A549 (cell line): ENCODE results near the gene TRIML1. TPM values are rescaled to one million over a fixed set of nuclear protein-coding genes. Genes with fewer than 3 reads are reported as not detected.

Source experiments
- ATAC-seq, 2 experiments: fragments of 200-7000 bp in 1 of 2; fragments of >200 bp in 1 of 2; cut with Nextera tagmentation in 1 of 2; cut with Tn5 transposase in 1 of 2; 3 replicates each; pipeline versions ENCODE4 v1.8.0 to v1.9.1; 2018 to 2020; ENCODE audit warnings: mild to moderate bottlenecking in 1 of 2, moderate library complexity in 1 of 2
- CTCF ChIA-PET: fragments of 300-600 bp; sonication (Branson Sonifier 250); formaldehyde crosslinking; extraction: SDS; loops from one replicate; lab custom pipeline; 2021; ENCODE audit warnings: antibody characterized with exemption, inconsistent platforms; lab: Yijun Ruan, JAX
- POLR2A ChIA-PET: fragments of 350-600 bp; formaldehyde crosslinking; extraction: SDS; loops from one replicate; lab custom pipeline; 2021; ENCODE audit warnings: antibody characterized with exemption, inconsistent platforms; lab: Yijun Ruan, JAX
- DNase-seq, 2 experiments: peaks; one replicate each; pipeline versions ENCODE4 v3.0.0 to v3.0.0-alpha.2; 2011 to 2016; ENCODE audit warnings: low read depth in 1 of 2, low spot score in 1 of 2
- FAIRE-seq: peaks from 2 replicates; lab custom pipeline; 2011; peaks lifted over from hg19 to GRCh38; lab: Jason Lieb, UNC
- H3K27ac ChIP-seq, 2 experiments: fragments of >200 bp; sonication (Bioruptor Twin); formaldehyde crosslinking; 3 replicates each; pipeline ENCODE4 v1.5.1; 2016 to 2017
- H3K4me1 ChIP-seq: fragments of >200 bp; sonication (Bioruptor Twin); formaldehyde crosslinking; 3 replicates; pipeline ENCODE4 v1.6.1; 2016
- H3K4me2 ChIP-seq: fragments of >200 bp; sonication (Bioruptor Twin); formaldehyde crosslinking; 3 replicates; pipeline ENCODE4 v1.6.1; 2016
- H3K4me3 ChIP-seq: fragments of >200 bp; sonication (Bioruptor Twin); formaldehyde crosslinking; 3 replicates; pipeline ENCODE4 v1.5.1; 2016
- H3K9me3 ChIP-seq: fragments of >200 bp; sonication (Bioruptor Twin); formaldehyde crosslinking; 3 replicates; pipeline ENCODE4 v1.6.1; 2016
- BHLHE40 ChIP-seq: IDR thresholded peaks from 2 replicates; pipeline ENCODE4 v1.6.1; 2012; ENCODE audit warnings: low read depth, low read length, inconsistent platforms
- CBX8 ChIP-seq: fragments of 200-600 bp; sonication (generic); IDR thresholded peaks from 2 replicates; pipeline ENCODE4 v1.6.1; 2016
- CEBPB ChIP-seq, 2 experiments: fragments of >200 bp in 1 of 2; sonication (Bioruptor Twin) in 1 of 2; formaldehyde crosslinking in 1 of 2; IDR thresholded peaks; 2 replicates each; pipeline ENCODE4 v1.6.1; 2012 to 2016
- EHF ChIP-seq: fragments of 250-450 bp; sonication (Bioruptor Pico); IDR thresholded peaks from 2 replicates; pipeline ENCODE4 v1.5.0; 2020; ENCODE audit warnings: mild to moderate bottlenecking
- EHMT2 ChIP-seq: fragments of 200-600 bp; sonication (generic); IDR thresholded peaks from 2 replicates; pipeline ENCODE4 v1.6.1; 2016; ENCODE audit warnings: antibody characterized with exemption, low read depth, mild to moderate bottlenecking, moderate library complexity
- EP300 ChIP-seq, 2 experiments: fragments of >200 bp; sonication (Bioruptor Twin); formaldehyde crosslinking; IDR thresholded peaks; 2 replicates in 1 of 2; 3 replicates in 1 of 2; pipeline ENCODE4 v1.6.1; 2016 to 2017
- GATA3 ChIP-seq: IDR thresholded peaks from 2 replicates; pipeline ENCODE4 v1.6.1; 2012; ENCODE audit warnings: borderline replicate concordance
- HOXB5 ChIP-seq: fragments of 250-450 bp; sonication (Bioruptor Pico); IDR thresholded peaks from 2 replicates; pipeline ENCODE4 v1.5.0; 2020; ENCODE audit warnings: mild to moderate bottlenecking, moderate library complexity
- JUN ChIP-seq, 2 experiments: fragments of >200 bp; sonication (Bioruptor Twin); formaldehyde crosslinking; IDR thresholded peaks; 2 replicates in 1 of 2; 3 replicates in 1 of 2; pipeline ENCODE4 v1.6.1; 2016 to 2017
- JUNB ChIP-seq: fragments of >200 bp; sonication (Bioruptor Twin); formaldehyde crosslinking; IDR thresholded peaks from 2 replicates; pipeline ENCODE4 v1.6.1; 2016
- KDM1A ChIP-seq: fragments of 200-600 bp; sonication (generic); IDR thresholded peaks from 2 replicates; pipeline ENCODE4 v1.6.1; 2016; ENCODE audit warnings: low read depth, mild to moderate bottlenecking
- MAZ ChIP-seq: fragments of 150-350 bp; IDR thresholded peaks from 2 replicates; pipeline ENCODE4 v1.6.1; 2014; ENCODE audit warnings: antibody characterized with exemption, low read depth, low read length, borderline replicate concordance
- MYC ChIP-seq: IDR thresholded peaks from 2 replicates; pipeline ENCODE4 v1.6.1; 2012; ENCODE audit warnings: mild to moderate bottlenecking, inconsistent platforms, low read length, improper control_type of control experiment, borderline replicate concordance
- NPAS2 ChIP-seq: fragments of 250-450 bp; sonication (Bioruptor Pico); IDR thresholded peaks from 2 replicates; pipeline ENCODE4 v1.8.0; 2022; ENCODE audit warnings: mild to moderate bottlenecking, moderate library complexity, borderline replicate concordance
- PHF8 ChIP-seq: fragments of 200-600 bp; sonication (generic); IDR thresholded peaks from 2 replicates; pipeline ENCODE4 v1.6.1; 2016; ENCODE audit warnings: low read depth, mild to moderate bottlenecking, antibody characterized with exemption, moderate library complexity, borderline replicate concordance
- RAD21 ChIP-seq, 2 experiments: fragments of >200 bp in 1 of 2; sonication (Bioruptor Twin) in 1 of 2; formaldehyde crosslinking in 1 of 2; IDR thresholded peaks in 1 of 2; conservative IDR thresholded peaks in 1 of 2; 2 replicates in 1 of 2; 3 replicates in 1 of 2; pipeline ENCODE4 v1.6.1; 2012 to 2018; ENCODE audit warnings: inconsistent platforms in 1 of 2
- RARB ChIP-seq: fragments of 250-450 bp; sonication (Bioruptor Pico); IDR thresholded peaks from 2 replicates; pipeline ENCODE4 v1.8.0; 2021; ENCODE audit warnings: mild to moderate bottlenecking, moderate library complexity
- RFX5 ChIP-seq: fragments of 450-650 bp; IDR thresholded peaks from 2 replicates; pipeline ENCODE4 v1.7.1; 2014; ENCODE audit warnings: antibody characterized with exemption, mild to moderate bottlenecking, moderate library complexity
- RNF2 ChIP-seq: fragments of 200-600 bp; sonication (generic); IDR thresholded peaks from 2 replicates; pipeline ENCODE4 v1.6.1; 2016; ENCODE audit warnings: low read depth, mild to moderate bottlenecking, antibody characterized with exemption, moderate library complexity, borderline replicate concordance
- TP53 ChIP-seq: fragments of 250-450 bp; sonication (Bioruptor Pico); IDR thresholded peaks from 2 replicates; pipeline ENCODE4 v1.5.0; 2021; ENCODE audit warnings: mild to moderate bottlenecking, moderate library complexity
- ZSCAN20 ChIP-seq: fragments of 250-450 bp; sonication (Bioruptor Pico); IDR thresholded peaks from 2 replicates; pipeline ENCODE4 v1.8.0; 2022; ENCODE audit warnings: mild to moderate bottlenecking, moderate library complexity
- WGBS: methylation state at CpG from one replicate; pipeline ENCODE4 v1.1.6; 2017; ENCODE audit errors: missing lambda C conversion rate; 5-methylcytosine and 5-hydroxymethylcytosine counted together
- polyA plus RNA-seq, 4 experiments: library from polyadenylated mRNA; depleted of rRNA in 3 of 4; stranded (reverse); fragments of >200 nt; fragmentation: RNase III in 1 of 4; extraction: RNeasy Plus Mini Kit Qiagen cat#74134 plus additional on column Dnase treatment in 1 of 4; gene quantifications; 2 replicates in 3 of 4; 3 replicates in 1 of 4; pipeline ENCODE4 v1.2.3, GENCODE V29; 2011 to 2017
- TF ChIP-seq, protein P1 (sequence below): IDR thresholded peaks from 2 replicates; pipeline ENCODE4 v1.6.1; 2012
- TF ChIP-seq, protein P2 (sequence below): IDR thresholded peaks from 2 replicates; pipeline ENCODE4 v1.6.1; 2012
- TF ChIP-seq, protein P3 (sequence below): fragments of 150-350 bp; IDR thresholded peaks from 2 replicates; pipeline ENCODE4 v1.6.1; 2014; ENCODE audit warnings: low read depth, mild to moderate bottlenecking, low read length
- TF ChIP-seq, protein P4 (sequence below): fragments of 200-600 bp; sonication (generic); IDR thresholded peaks from 2 replicates; pipeline ENCODE4 v1.6.1; 2016; ENCODE audit warnings: antibody characterized with exemption, mild to moderate bottlenecking, moderate library complexity
- TF ChIP-seq, protein P5 (sequence below): fragments of 450-650 bp; IDR thresholded peaks from 2 replicates; pipeline ENCODE4 v1.6.1; 2014; ENCODE audit warnings: antibody characterized with exemption
- TF ChIP-seq, protein P6 (sequence below): fragments of 250-450 bp; sonication (Bioruptor Pico); IDR thresholded peaks from 2 replicates; pipeline ENCODE4 v1.5.0; 2020; ENCODE audit warnings: low read depth, mild to moderate bottlenecking, moderate library complexity

Gene TRIML1
- polyA plus RNA-seq, 2 of the 4 experiments (the other 2 are of a cell fraction), result not detected

DNA sequence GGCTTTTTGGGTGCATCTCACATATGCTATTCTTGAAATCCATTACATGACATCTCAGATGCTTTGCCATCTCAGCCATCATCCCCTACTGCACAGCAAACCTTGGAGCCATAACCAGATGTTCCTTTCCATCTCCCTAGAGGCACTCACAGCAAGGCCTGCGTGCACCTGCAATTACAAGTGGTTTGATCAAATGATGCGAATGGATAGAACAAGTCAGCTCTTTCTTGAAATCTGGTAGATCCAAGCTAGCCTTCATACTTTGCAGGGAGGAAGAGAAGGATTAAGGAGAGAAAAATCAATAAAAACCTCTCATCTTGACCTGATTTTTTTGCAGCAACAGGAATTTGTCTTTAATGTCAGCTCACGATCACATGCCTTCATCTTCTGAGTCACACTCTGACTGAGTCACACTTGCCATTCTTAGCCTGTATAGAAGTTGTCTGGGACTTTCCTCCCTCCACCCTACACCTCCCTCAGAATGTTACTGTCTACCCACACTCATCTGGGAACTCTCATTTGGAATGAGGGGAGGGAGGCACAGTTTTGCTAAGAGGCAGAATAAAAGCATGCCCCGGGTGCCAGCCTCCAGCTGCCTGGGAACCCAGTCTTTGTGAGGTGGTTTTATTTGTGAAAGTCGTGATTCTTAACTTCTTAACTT, 11.9 kb upstream of the TRIML1 start (continued):
- TF ChIP-seq NPAS2 (CRISPR knock-in tag) (no peak), TP53 (CRISPR knock-in tag) (no peak), BHLHE40 (no peak), KDM1A (no peak), EP300 (IDR thresholded peaks at IDR 0.05) (no peak), JUN (IDR thresholded peaks at IDR 0.05) (no peak; a peak in 1 of 5 replicates), CEBPB (IDR thresholded peaks at IDR 0.05) (no peak), CBX8 (no peak), MAZ (no peak)
- TF ChIP-seq, protein P1, sequence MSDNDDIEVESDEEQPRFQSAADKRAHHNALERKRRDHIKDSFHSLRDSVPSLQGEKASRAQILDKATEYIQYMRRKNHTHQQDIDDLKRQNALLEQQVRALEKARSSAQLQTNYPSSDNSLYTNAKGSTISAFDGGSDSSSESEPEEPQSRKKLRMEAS, result no peak
- TF ChIP-seq, protein P2, sequence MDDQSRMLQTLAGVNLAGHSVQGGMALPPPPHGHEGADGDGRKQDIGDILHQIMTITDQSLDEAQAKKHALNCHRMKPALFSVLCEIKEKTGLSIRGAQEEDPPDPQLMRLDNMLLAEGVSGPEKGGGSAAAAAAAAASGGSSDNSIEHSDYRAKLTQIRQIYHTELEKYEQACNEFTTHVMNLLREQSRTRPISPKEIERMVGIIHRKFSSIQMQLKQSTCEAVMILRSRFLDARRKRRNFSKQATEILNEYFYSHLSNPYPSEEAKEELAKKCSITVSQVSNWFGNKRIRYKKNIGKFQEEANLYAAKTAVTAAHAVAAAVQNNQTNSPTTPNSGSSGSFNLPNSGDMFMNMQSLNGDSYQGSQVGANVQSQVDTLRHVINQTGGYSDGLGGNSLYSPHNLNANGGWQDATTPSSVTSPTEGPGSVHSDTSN, result no peak

DNA sequence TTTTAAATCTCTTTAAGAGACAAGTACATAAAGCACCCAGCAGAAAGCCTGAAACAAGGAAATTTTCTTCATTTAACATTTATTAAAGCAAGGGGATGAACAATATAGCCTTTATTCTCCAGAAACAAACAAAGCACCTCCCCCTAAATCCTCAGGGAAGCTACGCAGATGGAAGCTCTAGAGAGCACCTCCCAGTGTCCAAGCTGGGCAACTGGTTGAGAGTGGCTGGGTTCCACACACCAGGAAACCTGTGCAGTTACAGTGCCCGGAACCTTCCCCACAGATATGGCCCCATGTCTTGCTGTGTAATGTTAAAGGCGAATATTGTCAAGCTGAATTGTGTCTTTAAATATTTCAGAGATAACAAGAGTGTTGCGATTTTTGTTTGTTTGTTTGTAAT, 8.9 kb upstream of the TRIML1 start:
- ChIA-PET CTCF (no interaction called here), POLR2A (no interaction called here)
- Histone ChIP-seq H3K9me3 (no peaks in the 10 kb centered on the region), H3K4me1 (peaks cover 14% of the 10 kb centered on the region), H3K4me2 (no peak overlapping the region), H3K4me3 (no peak overlapping the region), H3K27ac (no peak overlapping the region)
- WGBS, result 69% methylated on average over 4 of the region's 4 CpGs
- TF ChIP-seq PHF8 (no peak), CEBPB (IDR thresholded peaks at IDR 0.05) (no peak), KDM1A (no peak), EP300 (IDR thresholded peaks at IDR 0.05) (no peak), EHMT2 (no peak), MYC (no peak), HOXB5 (no peak), ZSCAN20 (CRISPR knock-in tag) (no peak), EHF (no peak), RARB (CRISPR knock-in tag) (no peak), RNF2 (no peak), RFX5 (no peak), JUNB (no peak), GATA3 (no peak), RAD21 (conservative IDR thresholded peaks at IDR 0.05 in 1 of 2, IDR thresholded peaks at IDR 0.05 in 1 of 2) (no peak)
- TF ChIP-seq, protein P3, sequence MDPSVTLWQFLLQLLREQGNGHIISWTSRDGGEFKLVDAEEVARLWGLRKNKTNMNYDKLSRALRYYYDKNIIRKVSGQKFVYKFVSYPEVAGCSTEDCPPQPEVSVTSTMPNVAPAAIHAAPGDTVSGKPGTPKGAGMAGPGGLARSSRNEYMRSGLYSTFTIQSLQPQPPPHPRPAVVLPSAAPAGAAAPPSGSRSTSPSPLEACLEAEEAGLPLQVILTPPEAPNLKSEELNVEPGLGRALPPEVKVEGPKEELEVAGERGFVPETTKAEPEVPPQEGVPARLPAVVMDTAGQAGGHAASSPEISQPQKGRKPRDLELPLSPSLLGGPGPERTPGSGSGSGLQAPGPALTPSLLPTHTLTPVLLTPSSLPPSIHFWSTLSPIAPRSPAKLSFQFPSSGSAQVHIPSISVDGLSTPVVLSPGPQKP, result no peak
- TF ChIP-seq, protein P4, sequence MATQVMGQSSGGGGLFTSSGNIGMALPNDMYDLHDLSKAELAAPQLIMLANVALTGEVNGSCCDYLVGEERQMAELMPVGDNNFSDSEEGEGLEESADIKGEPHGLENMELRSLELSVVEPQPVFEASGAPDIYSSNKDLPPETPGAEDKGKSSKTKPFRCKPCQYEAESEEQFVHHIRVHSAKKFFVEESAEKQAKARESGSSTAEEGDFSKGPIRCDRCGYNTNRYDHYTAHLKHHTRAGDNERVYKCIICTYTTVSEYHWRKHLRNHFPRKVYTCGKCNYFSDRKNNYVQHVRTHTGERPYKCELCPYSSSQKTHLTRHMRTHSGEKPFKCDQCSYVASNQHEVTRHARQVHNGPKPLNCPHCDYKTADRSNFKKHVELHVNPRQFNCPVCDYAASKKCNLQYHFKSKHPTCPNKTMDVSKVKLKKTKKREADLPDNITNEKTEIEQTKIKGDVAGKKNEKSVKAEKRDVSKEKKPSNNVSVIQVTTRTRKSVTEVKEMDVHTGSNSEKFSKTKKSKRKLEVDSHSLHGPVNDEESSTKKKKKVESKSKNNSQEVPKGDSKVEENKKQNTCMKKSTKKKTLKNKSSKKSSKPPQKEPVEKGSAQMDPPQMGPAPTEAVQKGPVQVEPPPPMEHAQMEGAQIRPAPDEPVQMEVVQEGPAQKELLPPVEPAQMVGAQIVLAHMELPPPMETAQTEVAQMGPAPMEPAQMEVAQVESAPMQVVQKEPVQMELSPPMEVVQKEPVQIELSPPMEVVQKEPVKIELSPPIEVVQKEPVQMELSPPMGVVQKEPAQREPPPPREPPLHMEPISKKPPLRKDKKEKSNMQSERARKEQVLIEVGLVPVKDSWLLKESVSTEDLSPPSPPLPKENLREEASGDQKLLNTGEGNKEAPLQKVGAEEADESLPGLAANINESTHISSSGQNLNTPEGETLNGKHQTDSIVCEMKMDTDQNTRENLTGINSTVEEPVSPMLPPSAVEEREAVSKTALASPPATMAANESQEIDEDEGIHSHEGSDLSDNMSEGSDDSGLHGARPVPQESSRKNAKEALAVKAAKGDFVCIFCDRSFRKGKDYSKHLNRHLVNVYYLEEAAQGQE, result no peak
- TF ChIP-seq, protein P1, result no peak
- TF ChIP-seq, protein P5, sequence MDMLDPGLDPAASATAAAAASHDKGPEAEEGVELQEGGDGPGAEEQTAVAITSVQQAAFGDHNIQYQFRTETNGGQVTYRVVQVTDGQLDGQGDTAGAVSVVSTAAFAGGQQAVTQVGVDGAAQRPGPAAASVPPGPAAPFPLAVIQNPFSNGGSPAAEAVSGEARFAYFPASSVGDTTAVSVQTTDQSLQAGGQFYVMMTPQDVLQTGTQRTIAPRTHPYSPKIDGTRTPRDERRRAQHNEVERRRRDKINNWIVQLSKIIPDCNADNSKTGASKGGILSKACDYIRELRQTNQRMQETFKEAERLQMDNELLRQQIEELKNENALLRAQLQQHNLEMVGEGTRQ, result no peak
- TF ChIP-seq, protein P6, sequence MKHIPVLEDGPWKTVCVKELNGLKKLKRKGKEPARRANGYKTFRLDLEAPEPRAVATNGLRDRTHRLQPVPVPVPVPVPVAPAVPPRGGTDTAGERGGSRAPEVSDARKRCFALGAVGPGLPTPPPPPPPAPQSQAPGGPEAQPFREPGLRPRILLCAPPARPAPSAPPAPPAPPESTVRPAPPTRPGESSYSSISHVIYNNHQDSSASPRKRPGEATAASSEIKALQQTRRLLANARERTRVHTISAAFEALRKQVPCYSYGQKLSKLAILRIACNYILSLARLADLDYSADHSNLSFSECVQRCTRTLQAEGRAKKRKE (CRISPR knock-in tag), result no peak
- FAIRE-seq (no peak), ATAC-seq (peak in 1 of 2 experiments; percentile 41; a peak in 1 of 6 replicates), DNase-seq (peak in 1 of 2 experiments; percentile 30)
